Astrocyte of the cerebellum (primary cell): ENCODE data around the gene EPS8L2.
A peak's percentile ranks its signal among the peaks of the same experiment; 100 is the strongest.

ENCODE experiments used
- DNase-seq: peaks from one replicate; pipeline ENCODE4 v3.0.0-alpha.2; 2011; ENCODE audit warnings: low read depth
- H3K4me3 ChIP-seq: 2 replicates; pipeline ENCODE4 v1.5.1; 2011; ENCODE audit warnings: mild to moderate bottlenecking, low read depth, low read length, moderate library complexity
- in situ Hi-C: cut with HindIII; loops from 2 replicates; pipeline ENCODE4 v1.10.0; 2017; ENCODE audit warnings: low sequenced_read_pairs
- TF ChIP-seq, protein P1 (sequence below): IDR thresholded peaks from 2 replicates; pipeline ENCODE4 v1.5.1; 2012; ENCODE audit warnings: low read length, low read depth, moderate library complexity, mild to moderate bottlenecking; ENCODE audit errors: missing control alignments

The EPS8L2 gene

GRCh38 chr11:761526-762108 lies 55.6 kb downstream of the EPS8L2 start:
- H3K4me3 ChIP-seq: no peak overlapping the region
- in situ Hi-C loops: loop anchor here (25.0 kb wide), 1 partner anchor 99 kb away; no protein-coding TSS in a partner anchor
- TF ChIP-seq, protein P1, sequence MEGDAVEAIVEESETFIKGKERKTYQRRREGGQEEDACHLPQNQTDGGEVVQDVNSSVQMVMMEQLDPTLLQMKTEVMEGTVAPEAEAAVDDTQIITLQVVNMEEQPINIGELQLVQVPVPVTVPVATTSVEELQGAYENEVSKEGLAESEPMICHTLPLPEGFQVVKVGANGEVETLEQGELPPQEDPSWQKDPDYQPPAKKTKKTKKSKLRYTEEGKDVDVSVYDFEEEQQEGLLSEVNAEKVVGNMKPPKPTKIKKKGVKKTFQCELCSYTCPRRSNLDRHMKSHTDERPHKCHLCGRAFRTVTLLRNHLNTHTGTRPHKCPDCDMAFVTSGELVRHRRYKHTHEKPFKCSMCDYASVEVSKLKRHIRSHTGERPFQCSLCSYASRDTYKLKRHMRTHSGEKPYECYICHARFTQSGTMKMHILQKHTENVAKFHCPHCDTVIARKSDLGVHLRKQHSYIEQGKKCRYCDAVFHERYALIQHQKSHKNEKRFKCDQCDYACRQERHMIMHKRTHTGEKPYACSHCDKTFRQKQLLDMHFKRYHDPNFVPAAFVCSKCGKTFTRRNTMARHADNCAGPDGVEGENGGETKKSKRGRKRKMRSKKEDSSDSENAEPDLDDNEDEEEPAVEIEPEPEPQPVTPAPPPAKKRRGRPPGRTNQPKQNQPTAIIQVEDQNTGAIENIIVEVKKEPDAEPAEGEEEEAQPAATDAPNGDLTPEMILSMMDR: no peak
- DNase-seq: no peak

- TF ChIP-seq, protein P1: peak; percentile 30
- no peak overlapping the region for H3K4me3 ChIP-seq
- in situ Hi-C loops: loop anchor here (25.0 kb wide), 1 partner anchor 100 kb away; no protein-coding TSS in a partner anchor
- DNase-seq: no peak
Observed at GRCh38 chr11:762421-763072, 56.5 kb downstream of the EPS8L2 start.

- TF ChIP-seq, protein P1: no peak
- in situ Hi-C loops: loop anchor here (25.0 kb wide), 1 partner anchor 101 kb away; no protein-coding TSS in a partner anchor
- H3K4me3 ChIP-seq: no peak overlapping the region
- no peak for DNase-seq
Observed at GRCh38 chr11:763073-763463, 57.0 kb downstream of the EPS8L2 start.

GRCh38 chr11:763549-764321 lies 57.7 kb downstream of the EPS8L2 start:
- in situ Hi-C loops: loop anchor here (25.0 kb wide), 1 partner anchor 101 kb away; no protein-coding TSS in a partner anchor
- no peak overlapping the region for H3K4me3 ChIP-seq

GRCh38 chr11:764322-765024 lies 58.4 kb downstream of the EPS8L2 start:
- TF ChIP-seq, protein P1: no peak
- no peak for DNase-seq
- in situ Hi-C loops: loop anchor here (25.0 kb wide), 1 partner anchor 102 kb away; no protein-coding TSS in a partner anchor
- no peak overlapping the region for H3K4me3 ChIP-seq

More at GRCh38 chr11:763549-764321, 57.7 kb downstream of the EPS8L2 start:
- TF ChIP-seq, protein P1: no peak
- DNase-seq: no peak
